DOHH2 (cell line): ENCODE results near the gene DNAH6.

ENCODE experiments used
- H3F3A ChIP-seq: fragments of 200-600 bp; sonication (generic), shearing (Covaris generic); 2 replicates; pipeline ENCODE4 v1.6.0; 2016; ENCODE audit warnings: antibody characterized with exemption, mild to moderate bottlenecking; ENCODE audit not compliant: control insufficient read depth, insufficient read depth
- H3K27ac ChIP-seq: fragments of 200-600 bp; sonication (generic); 2 replicates; pipeline ENCODE4 v1.5.1; 2014; ENCODE audit warnings: low read depth, mild to moderate bottlenecking, low read length, moderate library complexity
- H3K27me3 ChIP-seq: fragments of 200-600 bp; sonication (generic); 2 replicates; pipeline ENCODE4 v1.6.1; 2014; ENCODE audit warnings: mild to moderate bottlenecking, low read length, mixed read lengths; ENCODE audit not compliant: control insufficient read depth
- H3K36me3 ChIP-seq: fragments of 200-600 bp; sonication (generic); 2 replicates; pipeline ENCODE4 v1.6.1; 2014; ENCODE audit warnings: mild to moderate bottlenecking, low read length, moderate library complexity, mixed read lengths; ENCODE audit not compliant: control insufficient read depth
- H3K4me1 ChIP-seq: fragments of 200-600 bp; sonication (generic); 2 replicates; pipeline ENCODE4 v1.6.1; 2014; ENCODE audit warnings: mild to moderate bottlenecking, low read length, mixed read lengths; ENCODE audit not compliant: control insufficient read depth
- H3K4me2 ChIP-seq: fragments of 200-600 bp; sonication (generic); 2 replicates; pipeline ENCODE4 v1.6.0; 2014; ENCODE audit warnings: mild to moderate bottlenecking, low read length, moderate library complexity
- H3K4me3 ChIP-seq: fragments of 200-600 bp; sonication (generic); 2 replicates; pipeline ENCODE4 v1.5.1; 2014; ENCODE audit warnings: mild to moderate bottlenecking, low read length, mixed read lengths
- H3K79me2 ChIP-seq: fragments of 200-600 bp; sonication (generic); 2 replicates; pipeline ENCODE4 v1.6.1; 2014; ENCODE audit warnings: mild to moderate bottlenecking, low read length, mixed read lengths; ENCODE audit not compliant: control insufficient read depth
- H3K9me2 ChIP-seq: fragments of 200-600 bp; sonication (generic); replicated peaks from 2 replicates; pipeline ENCODE4 v1.6.1; 2014; ENCODE audit warnings: mild to moderate bottlenecking, low read length, mixed read lengths; ENCODE audit not compliant: control insufficient read depth
- H3K9me3 ChIP-seq: fragments of 200-600 bp; sonication (generic); 2 replicates; pipeline ENCODE4 v1.6.1; 2014; ENCODE audit warnings: antibody characterized with exemption, low read length, mixed read lengths; ENCODE audit not compliant: control insufficient read depth, insufficient read depth
- H4K20me1 ChIP-seq: fragments of 200-600 bp; sonication (generic); 2 replicates; pipeline ENCODE4 v1.6.0; 2014; ENCODE audit warnings: low read depth, mild to moderate bottlenecking, antibody characterized with exemption, low read length, moderate library complexity; ENCODE audit not compliant: control insufficient read depth, insufficient read depth
- CTCF ChIP-seq: fragments of 200-600 bp; sonication (generic); IDR thresholded peaks from one replicate; pipeline ENCODE4 v1.5.1; 2014; ENCODE audit warnings: antibody characterized with exemption, mild to moderate bottlenecking, low read depth, low read length; ENCODE audit not compliant: poor library complexity, severe bottlenecking
- EZH2phosphoT487 ChIP-seq: fragments of 200-600 bp; sonication (generic); IDR thresholded peaks from 2 replicates; pipeline ENCODE4 v1.6.1; 2017; ENCODE audit warnings: borderline replicate concordance, mild to moderate bottlenecking, antibody characterized with exemption, low read length, moderate library complexity, mixed read lengths

DNAH6 gene

GRCh38 chr2:84801811-84802210 is 285.5 kb downstream of the DNAH6 start:
- Histone ChIP-seq H3K4me3 (no peak overlapping the region), H3K4me2 (no peak overlapping the region), H3K9me3 (no peaks in the 10 kb centered on the region), H4K20me1 (no peaks in the 10 kb centered on the region), H3K27ac (no peak overlapping the region), H3K27me3 (no peaks in the 10 kb centered on the region; the same call in 1 of the 2 replicates), H3K36me3 (no peaks in the 10 kb centered on the region), H3K79me2 (no peaks in the 10 kb centered on the region), H3K9me2 (no peaks in the 10 kb centered on the region), H3K4me1 (no peaks in the 10 kb centered on the region), H3F3A (no peaks in the 10 kb centered on the region)
- TF ChIP-seq EZH2phosphoT487 (no peak), CTCF (no peak)

GRCh38 chr2:84805250-84805958 is 289.1 kb downstream of the DNAH6 start:
- Histone ChIP-seq H3K4me2 (no peak overlapping the region), H3K4me1 (no peaks in the 10 kb centered on the region), H3K36me3 (no peaks in the 10 kb centered on the region), H3K27ac (no peak overlapping the region), H3K9me3 (no peaks in the 10 kb centered on the region), H3K79me2 (no peaks in the 10 kb centered on the region), H3F3A (no peaks in the 10 kb centered on the region), H3K4me3 (no peak overlapping the region), H3K9me2 (no peaks in the 10 kb centered on the region), H4K20me1 (no peaks in the 10 kb centered on the region), H3K27me3 (no peaks in the 10 kb centered on the region; the same call in 1 of the 2 replicates)
- TF ChIP-seq EZH2phosphoT487 (no peak), CTCF (no peak)

GRCh38 chr2:84807063-84807485 is 290.8 kb downstream of the DNAH6 start:
- Histone ChIP-seq H3K79me2 (no peaks in the 10 kb centered on the region), H3K9me2 (no peaks in the 10 kb centered on the region), H3K4me3 (no peak overlapping the region), H3K4me2 (no peak overlapping the region), H3K27ac (no peak overlapping the region), H3K4me1 (no peaks in the 10 kb centered on the region), H3F3A (no peaks in the 10 kb centered on the region), H3K27me3 (no peaks in the 10 kb centered on the region; the same call in 1 of the 2 replicates), H4K20me1 (no peaks in the 10 kb centered on the region), H3K9me3 (no peaks in the 10 kb centered on the region), H3K36me3 (no peaks in the 10 kb centered on the region)
- TF ChIP-seq EZH2phosphoT487 (no peak), CTCF (no peak)
